CD4-positive, alpha-beta T cell treated with Interleukin-21 for 1 hour (primary cell): ENCODE measurements around the gene PPP1R37.

Experiments used
- DNase-seq: peaks from one replicate; pipeline ENCODE4 v3.0.0-alpha.2; 2020

Gene PPP1R37

GRCh38 chr19:45071969-45072790 lies 20.8 kb upstream of the PPP1R37 start:
- no peak for DNase-seq

- DNase-seq = no peak
Measured at GRCh38 chr19:45074744-45075300, 18.2 kb upstream of the PPP1R37 start.

DNA sequence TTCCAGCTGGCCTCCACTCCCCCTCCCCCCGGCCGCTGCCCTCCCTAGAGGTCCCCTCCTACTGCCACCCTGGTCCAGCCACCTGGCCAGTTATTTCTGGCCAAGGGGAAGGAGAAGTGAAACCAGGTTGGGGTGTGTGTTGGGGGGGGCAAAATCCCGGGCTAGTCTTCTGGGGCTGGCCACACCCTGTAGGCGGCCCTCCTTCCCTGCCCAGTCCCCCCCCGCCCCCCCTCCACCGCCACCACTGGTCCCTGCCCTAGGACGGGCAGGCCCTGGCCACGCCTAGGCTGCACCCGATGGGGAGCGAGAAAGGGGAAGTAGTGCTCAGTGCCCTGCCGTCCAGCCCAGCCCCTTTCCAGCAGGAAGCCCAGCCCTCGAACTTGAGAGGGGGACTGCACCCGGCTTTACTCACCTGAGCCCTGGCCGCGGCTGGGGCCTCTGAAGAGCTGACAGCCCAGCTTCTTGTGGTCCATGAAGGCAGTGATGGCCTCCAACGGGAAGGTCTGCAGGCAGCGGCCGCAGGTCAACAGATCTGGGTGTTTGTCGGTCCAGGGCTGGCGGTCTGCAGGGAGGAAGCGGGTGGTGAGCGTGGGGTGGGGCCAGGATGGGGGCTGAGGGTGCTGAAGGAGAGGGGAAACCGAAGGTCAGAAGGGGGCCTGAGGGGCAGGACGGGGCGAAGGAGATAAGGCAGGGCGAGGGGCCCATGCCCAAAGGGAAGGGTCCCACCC lies 17.5 kb upstream of the PPP1R37 start:
- peak; percentile 62 for DNase-seq

DNA sequence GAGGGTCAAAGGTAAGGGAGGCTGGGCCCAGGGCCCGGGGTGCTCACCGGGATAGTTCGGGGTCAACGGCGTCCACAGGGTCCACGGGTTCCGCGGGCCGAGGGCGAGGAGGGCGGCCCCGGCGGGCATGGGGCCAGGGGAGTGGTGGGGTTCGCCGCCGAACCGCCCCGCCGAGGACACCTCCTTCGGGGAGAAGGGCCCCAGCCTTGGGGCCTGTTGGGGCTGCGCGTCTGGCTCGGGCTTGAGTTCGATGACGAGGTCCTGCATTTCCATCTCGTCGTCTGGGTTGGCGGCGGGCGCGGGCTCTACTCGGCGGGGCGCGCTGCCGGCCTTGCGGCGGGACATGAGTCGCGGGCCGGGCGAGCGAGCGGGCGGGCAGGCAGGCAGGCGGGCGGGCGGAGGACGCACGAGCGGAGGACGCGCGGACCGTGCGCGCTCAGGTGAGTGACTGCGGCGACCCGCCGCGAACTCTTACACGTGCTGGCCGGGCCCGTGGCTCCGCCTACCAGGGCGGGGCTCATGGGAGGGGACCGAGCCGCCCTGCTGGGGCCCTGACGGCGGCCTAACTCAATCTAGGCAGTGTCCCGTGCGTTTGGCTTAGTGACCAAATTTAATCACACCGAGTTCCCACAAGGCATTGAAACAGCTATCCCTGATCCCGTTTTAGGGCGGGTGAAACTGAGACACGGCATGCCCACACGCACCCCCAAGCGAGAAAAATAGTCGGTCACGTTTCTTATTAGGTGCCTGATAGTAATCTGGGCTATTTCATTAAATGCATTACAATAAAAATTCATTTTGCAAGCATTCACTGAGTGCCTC lies 16.7 kb upstream of the PPP1R37 start, which contains the start of gene ZNF296:
Gene ZNF296, minus strand, starts transcription at position 450 of the 822 bp plus-strand sequence. Its CDS starts 105 bp downstream, at position 345.
- peak; percentile 81 for DNase-seq

GRCh38 chr19:45076851-45077730 lies 15.9 kb upstream of the PPP1R37 start:
- DNase-seq = no peak

- DNase-seq = no peak
Measured at GRCh38 chr19:45078390-45079062, 14.5 kb upstream of the PPP1R37 start.

- peak; percentile 79 for DNase-seq
Measured at GRCh38 chr19:45079063-45079910, 13.7 kb upstream of the PPP1R37 start, which contains the start of gene GEMIN7. GEMIN7 (plus strand) TSS chr19:45079260; CDS start chr19:45090115, 10,855 bp downstream.

DNA sequence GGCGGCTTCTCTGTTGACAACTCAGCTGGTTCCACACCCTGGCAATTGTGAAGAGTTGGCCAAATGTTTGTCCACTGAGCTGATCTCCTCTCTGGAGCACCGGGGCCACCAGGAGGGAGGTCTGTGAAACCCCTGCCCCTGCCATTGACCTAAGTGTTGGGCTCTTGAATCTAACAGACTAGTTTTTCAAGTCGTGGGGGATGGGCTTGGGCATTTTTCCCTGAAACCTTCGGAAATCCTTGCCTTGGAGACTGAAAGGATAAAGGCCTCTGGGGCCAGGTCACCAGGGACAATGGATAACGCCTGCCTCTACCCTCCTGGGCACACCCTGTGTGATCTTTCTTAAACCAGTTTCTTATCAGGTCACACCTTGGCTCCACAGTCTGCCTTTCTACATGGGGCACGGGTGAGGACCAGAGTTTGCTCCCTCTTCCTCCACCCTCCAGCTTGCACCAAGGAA lies 13.0 kb upstream of the PPP1R37 start:
- no peak for DNase-seq

- no peak for DNase-seq
Measured at GRCh38 chr19:45082170-45082569, 10.8 kb upstream of the PPP1R37 start.

GRCh38 chr19:45086480-45086879 lies 6.5 kb upstream of the PPP1R37 start:
- no peak for DNase-seq

GRCh38 chr19:45087531-45087930 lies 5.4 kb upstream of the PPP1R37 start:
- peak; percentile 83 for DNase-seq

DNA sequence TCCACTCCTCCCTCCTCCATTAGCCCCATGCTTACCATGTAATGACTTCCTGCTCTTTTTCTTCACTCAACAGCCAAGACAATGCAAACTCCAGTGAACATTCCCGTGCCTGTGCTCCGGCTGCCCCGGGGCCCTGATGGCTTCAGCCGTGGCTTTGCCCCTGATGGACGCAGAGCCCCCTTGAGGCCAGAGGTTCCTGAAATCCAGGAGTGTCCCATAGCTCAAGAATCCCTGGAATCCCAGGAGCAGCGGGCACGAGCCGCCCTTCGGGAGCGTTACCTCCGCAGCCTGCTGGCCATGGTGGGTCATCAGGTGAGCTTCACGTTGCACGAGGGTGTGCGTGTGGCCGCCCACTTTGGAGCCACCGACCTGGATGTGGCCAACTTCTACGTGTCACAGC lies 2.9 kb upstream of the PPP1R37 start:
- DNase-seq = no peak

DNA sequence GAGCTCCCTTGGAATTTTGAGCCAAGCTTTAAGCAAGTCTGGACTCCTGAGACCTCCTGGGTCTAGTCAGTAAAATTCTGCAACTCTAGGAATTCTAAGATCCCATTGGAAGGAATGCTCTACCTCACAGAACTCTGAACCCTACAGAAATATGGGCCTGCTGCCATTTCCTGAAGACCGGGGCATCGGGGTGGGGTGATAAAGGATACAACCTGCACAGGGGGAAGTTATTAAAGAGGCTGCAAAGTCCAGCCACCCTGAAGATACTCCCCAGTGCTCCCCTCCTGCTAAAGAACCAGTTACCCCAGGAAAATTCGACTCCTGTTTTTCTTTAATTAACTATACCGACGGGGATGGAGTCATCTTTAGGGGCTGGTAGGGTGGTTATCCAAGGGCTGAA lies 2.4 kb upstream of the PPP1R37 start:
- no peak for DNase-seq

DNA sequence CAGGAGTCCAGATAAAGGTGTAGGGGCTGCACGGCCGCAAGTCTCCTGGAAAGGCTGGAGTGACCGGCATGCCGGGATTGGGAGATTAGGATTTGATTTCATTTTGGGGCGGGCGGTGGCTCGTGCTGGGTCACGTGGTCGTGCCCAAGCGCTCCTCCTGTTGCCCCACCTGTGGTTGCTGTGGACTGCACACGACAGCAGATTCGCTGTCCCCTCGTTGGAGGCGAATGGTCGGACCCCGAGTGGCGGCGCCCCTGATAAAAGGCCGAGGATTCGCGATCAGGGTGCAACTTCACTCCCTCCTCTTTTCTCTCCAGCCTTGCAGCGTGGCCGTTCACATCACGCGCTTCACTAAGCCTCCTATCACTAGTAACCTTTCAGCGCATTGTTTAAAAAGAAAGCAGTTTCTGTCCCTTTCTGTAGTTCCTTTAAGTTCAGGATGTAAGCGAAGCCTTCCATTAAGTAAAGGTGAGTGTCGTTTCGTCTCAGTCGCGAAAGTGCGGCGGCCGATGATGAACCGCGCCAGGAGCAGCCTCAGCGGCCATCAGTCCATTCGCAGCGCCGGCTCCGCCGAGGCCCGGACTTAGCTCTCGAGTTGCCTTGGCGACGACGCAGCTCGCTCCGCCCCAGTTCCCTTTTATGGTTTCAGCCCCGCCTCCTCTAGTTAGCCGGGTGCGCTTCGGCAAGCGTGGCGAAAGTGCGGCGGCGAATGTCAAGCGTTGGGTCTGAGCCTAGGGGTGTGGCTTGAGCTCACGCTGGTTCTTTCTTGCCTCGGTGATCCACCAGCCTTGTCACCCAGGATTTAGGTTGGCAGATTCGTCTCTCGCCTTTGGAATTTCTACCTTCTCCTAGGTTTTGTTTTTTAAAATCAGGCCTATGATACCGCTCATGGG lies 1.7 kb upstream of the PPP1R37 start:
- DNase-seq = peak; percentile 98

GRCh38 chr19:45094137-45094536 lies 1.2 kb downstream of the PPP1R37 start:
- DNase-seq = no peak

- DNase-seq = no peak
Measured at GRCh38 chr19:45094707-45095106, 1.7 kb downstream of the PPP1R37 start.

- no peak for DNase-seq
Measured at GRCh38 chr19:45095496-45096413, 2.8 kb downstream of the PPP1R37 start.

GRCh38 chr19:45096700-45097099 lies 3.7 kb downstream of the PPP1R37 start:
- no peak for DNase-seq
